Measurements from ENCODE around the gene EIF4EBP2. TPM values are rescaled to one million over a fixed set of nuclear protein-coding genes. Genes with fewer than 3 reads are reported as not detected.

The EIF4EBP2 gene
- polyA plus RNA-seq, 1 of the 3 experiments (the other 2 are of a cell fraction) = 9.9 TPM

GRCh38 chr10:70379581-70380176 lies 24.3 kb upstream of the EIF4EBP2 start (continued):
- no peak for TF ChIP-seq REST (IDR thresholded peaks at IDR 0.05; ENCODE audit: low read depth, low read length)

- H3K4me1 ChIP-seq (ENCODE audit: control insufficient read depth in 1 of 2, insufficient read depth in 2 of 2, low read depth in 1 of 2, low read length in 1 of 2) = peaks cover 13 to 22% of the 10 kb centered on the region in 2 experiments; a peak in 3 of 4 replicates
- peak overlapping the region; percentile 99 for H3K4me2 ChIP-seq
- no peak overlapping the region for H2AFZ ChIP-seq (ENCODE audit: low read depth)
- ChIA-PET POLR2A (no interaction called here), CTCF (interaction anchor here (0.8 to 3.8 kb wide), 12 partner anchors 10 to 234 kb away, joined by 3 to 33 read pairs (median 4); partner anchors contain the start of gene TYSND1)
- H3K9me3 ChIP-seq = no peaks in the 10 kb centered on the region
- no peaks in the 10 kb centered on the region for H3K27me3 ChIP-seq (ENCODE audit: insufficient read depth)
- no peak overlapping the region for H3K4me3 ChIP-seq (ENCODE audit: low read depth in 2 of 2, low read length in 1 of 2)
- H3K79me2 ChIP-seq (ENCODE audit: insufficient read depth) = peaks cover 8% of the 10 kb centered on the region; the same call in 1 of the 2 replicates
- peaks cover 22% of the 10 kb centered on the region for H3F3A ChIP-seq (replicated peaks; ENCODE audit: insufficient read depth)
- no peak overlapping the region for H3K27ac ChIP-seq (ENCODE audit: low read depth in 2 of 2, low read length in 1 of 2)
- TF ChIP-seq REST (IDR thresholded peaks at IDR 0.05; ENCODE audit: low read depth, low read length) (no peak), YY1 (IDR thresholded peaks at IDR 0.05; ENCODE audit: low read depth) (no peak), FOXJ3 (CRISPR knock-in tag; IDR thresholded peaks at IDR 0.05) (no peak), FOXM1 (IDR thresholded peaks at IDR 0.05; ENCODE audit: low read depth) (no peak), GABPA (IDR thresholded peaks at IDR 0.05; ENCODE audit: low read depth) (no peak), CHD2 (IDR thresholded peaks at IDR 0.05; ENCODE audit: low read length, partially characterized antibody) (no peak), POLR2AphosphoS5 (IDR thresholded peaks at IDR 0.05; ENCODE audit: low read depth, low read length) (no peak), ZBTB33 (IDR thresholded peaks at IDR 0.05; ENCODE audit: borderline replicate concordance, low read depth) (no peak), RFX5 (IDR thresholded peaks at IDR 0.05; ENCODE audit: low read length) (no peak), TCF12 (IDR thresholded peaks at IDR 0.05) (no peak), MXI1 (IDR thresholded peaks at IDR 0.05; ENCODE audit: low read depth, low read length) (no peak), TEAD4 (IDR thresholded peaks at IDR 0.05; ENCODE audit: borderline replicate concordance, insufficient read depth) (no peak), EZH2phosphoT487 (IDR thresholded peaks at IDR 0.05; ENCODE audit: borderline replicate concordance, low read depth) (no peak), NRF1 (IDR thresholded peaks at IDR 0.05; ENCODE audit: low read depth, low read length) (no peak), NFIC (IDR thresholded peaks at IDR 0.05; ENCODE audit: borderline replicate concordance) (no peak), JUND (IDR thresholded peaks at IDR 0.05) (no peak), FOSL2 (IDR thresholded peaks at IDR 0.05; ENCODE audit: borderline replicate concordance, low read depth) (no peak), USF1 (IDR thresholded peaks at IDR 0.05; ENCODE audit: borderline replicate concordance, low read depth) (no peak), SMC3 (IDR thresholded peaks at IDR 0.05; ENCODE audit: low read depth, low read length) (no peak)
- WGBS (ENCODE audit: low lambda C conversion rate) = 96% methylated on average over 7 of the region's 7 CpGs
- no peak for DNase-seq
- H3K9ac ChIP-seq = no peak overlapping the region
- no peaks in the 10 kb centered on the region for H3K9me2 ChIP-seq
- no peaks in the 10 kb centered on the region for H3K36me3 ChIP-seq (replicated peaks in 1 of 2; ENCODE audit: control insufficient read depth in 1 of 2, insufficient read depth in 2 of 2, low read length in 1 of 2)
- no peaks in the 10 kb centered on the region for H4K20me1 ChIP-seq (ENCODE audit: insufficient read depth)
Observed at GRCh38 chr10:70380350-70381135, 23.4 kb upstream of the EIF4EBP2 start.
